Tibial artery (tissue), 4 donors: ENCODE data around the gene HBE1.

Source experiments
- DNase-seq, 2 donors: peaks; one replicate each; pipeline ENCODE4 v3.0.0-alpha.2; 2019
- H3K27ac ChIP-seq, 2 donors: fragments of 200-600 bp; sonication (generic) in 1 of 2; 1 replicate in 1 of 2; 2 replicates in 1 of 2; pipeline ENCODE4 v1.5.1; 2018 to 2019; ENCODE audit warnings: mild to moderate bottlenecking in 1 of 2
- H3K27me3 ChIP-seq, 2 donors: fragments of 200-600 bp; sonication (generic) in 1 of 2; one replicate each; pipeline versions ENCODE4 v1.5.1 to v1.6.0; 2016 to 2019
- H3K36me3 ChIP-seq, 3 donors: fragments of 200-600 bp; sonication (generic) in 2 of 3; one replicate each; pipeline ENCODE4 v1.5.1; 2016 to 2019; ENCODE audit warnings: mild to moderate bottlenecking in 2 of 3
- H3K4me1 ChIP-seq, 4 donors: fragments of 200-600 bp; sonication (generic) in 2 of 4; 1 replicate in 3 of 4; 2 replicates in 1 of 4; pipeline ENCODE4 v1.5.1; 2016 to 2019
- H3K4me3 ChIP-seq, 2 donors: fragments of 200-600 bp; sonication (generic) in 1 of 2; 1 replicate in 1 of 2; 2 replicates in 1 of 2; pipeline ENCODE4 v1.5.1; 2018 to 2019; ENCODE audit warnings: mild to moderate bottlenecking in 2 of 2
- H3K9me3 ChIP-seq, 3 donors: fragments of 200-600 bp; sonication (generic) in 1 of 3; one replicate each; pipeline ENCODE4 v1.5.1; 2016 to 2019
- intact Hi-C: fragments of 100-400 bp; cut with DNase I; formaldehyde crosslinking; loops from one replicate; pipeline ENCODE4 v1.15.0; 2023; ENCODE audit warnings: low total_unique reads
- TF ChIP-seq, protein P1 (sequence below), 2 experiments: fragments of 200-600 bp in 1 of 2; fragments of 450-650 bp in 1 of 2; IDR thresholded peaks; one replicate each; pipeline ENCODE4 v1.5.1; 2017 to 2019; ENCODE audit warnings: antibody characterized with exemption in 2 of 2, mild to moderate bottlenecking in 1 of 2, moderate library complexity in 1 of 2

HBE1 gene

GRCh38 chr11:5243816-5244180 lies 25.9 kb downstream of the HBE1 start:
- H3K9me3 ChIP-seq = no peaks in the 10 kb centered on the region
- H3K4me3 ChIP-seq = no peak overlapping the region
- H3K4me1 ChIP-seq = no peaks in the 10 kb centered on the region
- H3K27ac ChIP-seq = no peak overlapping the region
- TF ChIP-seq, protein P1, sequence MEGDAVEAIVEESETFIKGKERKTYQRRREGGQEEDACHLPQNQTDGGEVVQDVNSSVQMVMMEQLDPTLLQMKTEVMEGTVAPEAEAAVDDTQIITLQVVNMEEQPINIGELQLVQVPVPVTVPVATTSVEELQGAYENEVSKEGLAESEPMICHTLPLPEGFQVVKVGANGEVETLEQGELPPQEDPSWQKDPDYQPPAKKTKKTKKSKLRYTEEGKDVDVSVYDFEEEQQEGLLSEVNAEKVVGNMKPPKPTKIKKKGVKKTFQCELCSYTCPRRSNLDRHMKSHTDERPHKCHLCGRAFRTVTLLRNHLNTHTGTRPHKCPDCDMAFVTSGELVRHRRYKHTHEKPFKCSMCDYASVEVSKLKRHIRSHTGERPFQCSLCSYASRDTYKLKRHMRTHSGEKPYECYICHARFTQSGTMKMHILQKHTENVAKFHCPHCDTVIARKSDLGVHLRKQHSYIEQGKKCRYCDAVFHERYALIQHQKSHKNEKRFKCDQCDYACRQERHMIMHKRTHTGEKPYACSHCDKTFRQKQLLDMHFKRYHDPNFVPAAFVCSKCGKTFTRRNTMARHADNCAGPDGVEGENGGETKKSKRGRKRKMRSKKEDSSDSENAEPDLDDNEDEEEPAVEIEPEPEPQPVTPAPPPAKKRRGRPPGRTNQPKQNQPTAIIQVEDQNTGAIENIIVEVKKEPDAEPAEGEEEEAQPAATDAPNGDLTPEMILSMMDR (IDR thresholded peaks at IDR 0.05) = no peak
- H3K27me3 ChIP-seq = no peaks in the 10 kb centered on the region
- H3K36me3 ChIP-seq = no peaks in the 10 kb centered on the region
- no peak for DNase-seq
- intact Hi-C loops = no loop called here

GRCh38 chr11:5242933-5243815 lies 26.6 kb downstream of the HBE1 start:
- no peaks in the 10 kb centered on the region for H3K27me3 ChIP-seq
- DNase-seq = no peak
- no peaks in the 10 kb centered on the region for H3K9me3 ChIP-seq
- no peaks in the 10 kb centered on the region for H3K4me1 ChIP-seq
- intact Hi-C loops = no loop called here
- TF ChIP-seq, protein P1 (IDR thresholded peaks at IDR 0.05) = no peak
- H3K36me3 ChIP-seq = no peaks in the 10 kb centered on the region
- H3K4me3 ChIP-seq = no peak overlapping the region
- H3K27ac ChIP-seq = no peak overlapping the region

- intact Hi-C loops = no loop called here
- Histone ChIP-seq H3K4me3 (no peak overlapping the region), H3K9me3 (no peaks in the 10 kb centered on the region), H3K4me1 (no peaks in the 10 kb centered on the region), H3K27ac (no peak overlapping the region), H3K27me3 (no peaks in the 10 kb centered on the region), H3K36me3 (no peaks in the 10 kb centered on the region)
- TF ChIP-seq, protein P1 (IDR thresholded peaks at IDR 0.05) = no peak
- DNase-seq = no peak
Observed at GRCh38 chr11:5242208-5242607, 27.5 kb downstream of the HBE1 start.

GRCh38 chr11:5241458-5241857 lies 28.3 kb downstream of the HBE1 start:
- intact Hi-C loops = no loop called here
- no peaks in the 10 kb centered on the region for H3K9me3 ChIP-seq
- no peak overlapping the region for H3K27ac ChIP-seq
- no peak for DNase-seq
- H3K4me1 ChIP-seq = no peaks in the 10 kb centered on the region
- no peak overlapping the region for H3K4me3 ChIP-seq
- TF ChIP-seq, protein P1 (IDR thresholded peaks at IDR 0.05) = no peak
- no peaks in the 10 kb centered on the region for H3K27me3 ChIP-seq
- H3K36me3 ChIP-seq = no peaks in the 10 kb centered on the region

DNA sequence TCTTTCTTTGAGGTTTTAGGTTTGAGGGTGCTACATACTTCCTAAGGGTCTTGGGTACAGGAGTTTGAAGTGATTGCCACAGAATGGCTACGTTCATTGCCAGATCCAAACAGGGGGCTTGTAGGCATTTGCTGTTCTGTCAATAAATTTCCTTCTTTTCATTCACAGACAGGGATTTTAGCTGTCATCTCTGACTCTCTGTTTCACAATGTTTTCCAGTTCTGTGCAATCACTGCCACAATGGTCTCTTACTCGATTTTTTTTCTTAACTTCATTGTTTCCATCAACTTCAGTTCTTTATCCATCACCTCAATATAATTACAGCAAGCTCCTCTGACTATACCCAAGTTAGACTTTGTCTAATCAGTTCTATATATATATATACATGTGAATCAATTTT lies 29.3 kb downstream of the HBE1 start:
- Histone ChIP-seq H3K9me3 (no peaks in the 10 kb centered on the region), H3K4me3 (no peak overlapping the region), H3K36me3 (no peaks in the 10 kb centered on the region), H3K4me1 (no peaks in the 10 kb centered on the region), H3K27me3 (no peaks in the 10 kb centered on the region), H3K27ac (no peak overlapping the region)
- TF ChIP-seq, protein P1 (IDR thresholded peaks at IDR 0.05) = no peak
- intact Hi-C loops = no loop called here
- no peak for DNase-seq
